CD4-positive, alpha-beta T cell (primary cell): ENCODE results near the gene CACNA2D3. TPM values are rescaled to one million over a fixed set of nuclear protein-coding genes. Genes with fewer than 3 reads are reported as not detected.

Experiments
- ATAC-seq: fragments of 200-7000 bp; cut with Tn5 transposase; one replicate; pipeline ENCODE4 v1.10.0; 2022; ENCODE audit warnings: mild to moderate bottlenecking; ENCODE audit not compliant: poor library complexity
- CTCF ChIA-PET: fragments of 350-600 bp; sonication (Branson Sonifier 250); formaldehyde crosslinking; loops from one replicate; lab custom pipeline; 2021; ENCODE audit warnings: antibody characterized with exemption, inconsistent platforms; lab: Charles Lee
- POLR2A ChIA-PET: fragments of 350-600 bp; sonication (Branson Sonifier 250); formaldehyde crosslinking; loops from one replicate; lab custom pipeline; 2021; ENCODE audit warnings: antibody characterized with exemption, inconsistent platforms; lab: Charles Lee
- DNase-seq, 14 experiments: peaks; one replicate each; pipeline ENCODE4 v3.0.0-alpha.2; 2013 to 2020; ENCODE audit warnings: mixed read lengths in 2 of 14
- H3K27ac ChIP-seq, 2 donors: one replicate each; pipeline versions ENCODE4 v1.5.1 to v1.7.0; 2013; ENCODE audit warnings: low read length in 2 of 2, low read depth in 1 of 2, mild to moderate bottlenecking in 1 of 2
- H3K27me3 ChIP-seq, 2 experiments: 1 replicate in 1 of 2; 2 replicates in 1 of 2; pipeline versions ENCODE4 v1.6.1 to v1.7.0; 2013; ENCODE audit warnings: low read length in 2 of 2, control low read depth in 1 of 2, mild to moderate bottlenecking in 1 of 2, moderate library complexity in 1 of 2; ENCODE audit not compliant: insufficient read depth in 2 of 2, control insufficient read depth in 1 of 2
- H3K36me3 ChIP-seq: one replicate; pipeline ENCODE4 v1.6.1; 2013; ENCODE audit warnings: low read length, control low read depth; ENCODE audit not compliant: insufficient read depth
- H3K4me1 ChIP-seq: one replicate; pipeline ENCODE4 v1.6.1; 2013; ENCODE audit warnings: low read length, control low read depth; ENCODE audit not compliant: insufficient read depth
- H3K4me3 ChIP-seq: one replicate; pipeline ENCODE4 v1.5.1; 2013; ENCODE audit warnings: mild to moderate bottlenecking, low read length, moderate library complexity
- H3K9me3 ChIP-seq, 2 experiments: 1 replicate in 1 of 2; 2 replicates in 1 of 2; pipeline versions ENCODE4 v1.6.1 to v1.7.0; 2013; ENCODE audit warnings: low read length in 2 of 2, mild to moderate bottlenecking in 2 of 2, control low read depth in 1 of 2, moderate library complexity in 1 of 2; ENCODE audit not compliant: control insufficient read depth in 1 of 2, insufficient read depth in 1 of 2
- H3K27ac Mint-ChIP-seq: one replicate; pipeline ENCODE4 v1.8.0; 2020; ENCODE audit warnings: mixed read lengths
- H3K27me3 Mint-ChIP-seq: one replicate; pipeline ENCODE4 v1.8.0; 2021; ENCODE audit warnings: mixed read lengths
- H3K36me3 Mint-ChIP-seq: one replicate; pipeline ENCODE4 v1.8.0; 2021; ENCODE audit warnings: low read depth, mixed read lengths
- H3K4me1 Mint-ChIP-seq: one replicate; pipeline ENCODE4 v1.8.0; 2021; ENCODE audit warnings: low read depth, mixed read lengths
- H3K4me3 Mint-ChIP-seq: one replicate; pipeline ENCODE4 v1.8.0; 2020; ENCODE audit warnings: mild to moderate bottlenecking, mixed read lengths
- H3K9me3 Mint-ChIP-seq: one replicate; pipeline ENCODE4 v1.8.0; 2020; ENCODE audit warnings: mixed read lengths
- CTCF ChIP-seq: fragments of 200-600 bp; IDR thresholded peaks from one replicate; pipeline ENCODE4 v1.8.0; 2022; ENCODE audit warnings: antibody characterized with exemption, mild to moderate bottlenecking
- intact Hi-C, 2 experiments: fragments of 100-400 bp; cut with DNase I in 1 of 2; cut with micrococcal nuclease in 1 of 2; formaldehyde crosslinking; loops; one replicate each; pipeline versions ENCODE4 v1.15.1 to v1.9.0; 2023 to 2025; cut with DNase I, micrococcal nuclease
- polyA plus RNA-seq, 2 donors: library from polyadenylated mRNA; unstranded; fragments of 120-200 nt; gene quantifications; one replicate each; pipeline ENCODE4 v1.2.1, GENCODE V29; 2013
- total RNA-seq, 174 experiments: library from RNA in 2 of 174; stranded (reverse) in 2 of 174; gene quantifications; one replicate each; pipeline ENCODE4 v1.2.3 and lab custom pipeline; 2021 to 2026

CACNA2D3 gene
- total RNA-seq (under 1 TPM in 1 of 2 experiments, not detected in 1; 0.08 TPM), total RNA-seq (lab: John Stamatoyannopoulos, UW) (0 to 1.3 (median 0) reads per million in 172 experiments)
- 3.0 TPM for polyA plus RNA-seq (2013, experiment 1 of 2)
- polyA plus RNA-seq (2013, experiment 2 of 2) = 0.79 TPM

DNA sequence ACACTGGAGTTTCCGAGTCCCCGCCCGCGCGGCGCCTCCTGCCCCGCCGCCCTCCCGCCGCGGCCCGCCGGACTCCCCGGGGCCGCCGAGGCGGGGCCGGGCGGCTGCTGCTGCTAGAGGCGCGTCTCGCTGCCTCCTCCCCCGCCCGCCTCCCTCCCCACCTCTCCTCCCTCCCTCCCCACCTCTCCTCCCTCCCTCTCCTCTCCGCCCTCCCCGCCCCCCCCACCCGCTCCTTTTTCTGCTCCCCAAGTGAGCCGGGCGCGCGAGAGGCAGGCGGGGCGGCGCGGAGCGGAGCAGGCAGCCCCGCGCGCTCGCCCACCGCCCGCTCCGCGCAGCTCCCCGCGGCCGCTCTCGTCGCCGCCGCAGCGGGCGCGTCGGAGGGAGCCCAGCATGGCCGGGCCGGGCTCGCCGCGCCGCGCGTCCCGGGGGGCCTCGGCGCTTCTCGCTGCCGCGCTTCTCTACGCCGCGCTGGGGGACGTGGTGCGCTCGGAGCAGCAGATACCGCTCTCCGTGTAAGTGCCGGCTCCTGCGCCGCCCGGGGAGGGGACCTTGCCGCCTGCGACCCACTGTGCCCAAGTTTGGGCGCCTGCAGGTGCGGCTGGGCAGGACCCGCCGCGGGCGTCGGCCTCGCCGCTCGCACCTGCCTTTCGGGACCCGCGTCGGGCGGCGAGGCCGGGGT is at the start of gene CACNA2D3:
Gene CACNA2D3, plus strand, starts transcription at position 229 of the 679 bp plus-strand sequence.
- Histone ChIP-seq H3K36me3 (no peaks in the 10 kb centered on the region), H3K9me3 (peaks cover 0 to 11% of the 10 kb centered on the region in 2 experiments), H3K4me3 (no peak within 1 kb of the TSS), H3K4me1 (no peaks in the 10 kb centered on the region), H3K27me3 (peaks cover 35 to 59% of the 10 kb centered on the region in 2 experiments), H3K27ac (no peak within 1 kb of the TSS)
- Mint-ChIP-seq H3K27ac (no peak within 1 kb of the TSS), H3K9me3 (no peaks in the 10 kb centered on the region), H3K4me1 (peaks cover 12% of the 10 kb centered on the region), H3K4me3 (no peak within 1 kb of the TSS), H3K27me3 (peaks cover 65% of the 10 kb centered on the region), H3K36me3 (no peaks in the 10 kb centered on the region)
- intact Hi-C loops = no loop called here
- DNase-seq = no peak
- ATAC-seq = no peak
- TF ChIP-seq CTCF = no peak
- POLR2A ChIA-PET = no interaction called here
- CTCF ChIA-PET = no interaction called here

GRCh38 chr3:54073386-54073785 is 49.0 kb upstream of the CACNA2D3 start:
- ChIA-PET CTCF (no interaction called here), POLR2A (no interaction called here)
- peaks cover 4% of the 10 kb centered on the region for H3K27me3 Mint-ChIP-seq
- Histone ChIP-seq H3K27ac (no peak overlapping the region), H3K27me3 (peaks cover 0 to 3% of the 10 kb centered on the region in 2 experiments), H3K9me3 (peaks cover 15 to 18% of the 10 kb centered on the region in 2 experiments), H3K36me3 (no peaks in the 10 kb centered on the region), H3K4me3 (no peak overlapping the region), H3K4me1 (no peaks in the 10 kb centered on the region)
- intact Hi-C loops = no loop called here
- no peaks in the 10 kb centered on the region for H3K4me1 Mint-ChIP-seq
- no peak overlapping the region for H3K4me3 Mint-ChIP-seq
- DNase-seq (no peak), ATAC-seq (no peak)
- H3K36me3 Mint-ChIP-seq = no peaks in the 10 kb centered on the region
- no peak for TF ChIP-seq CTCF
- no peak overlapping the region for H3K27ac Mint-ChIP-seq
- peaks cover 5% of the 10 kb centered on the region for H3K9me3 Mint-ChIP-seq

DNA sequence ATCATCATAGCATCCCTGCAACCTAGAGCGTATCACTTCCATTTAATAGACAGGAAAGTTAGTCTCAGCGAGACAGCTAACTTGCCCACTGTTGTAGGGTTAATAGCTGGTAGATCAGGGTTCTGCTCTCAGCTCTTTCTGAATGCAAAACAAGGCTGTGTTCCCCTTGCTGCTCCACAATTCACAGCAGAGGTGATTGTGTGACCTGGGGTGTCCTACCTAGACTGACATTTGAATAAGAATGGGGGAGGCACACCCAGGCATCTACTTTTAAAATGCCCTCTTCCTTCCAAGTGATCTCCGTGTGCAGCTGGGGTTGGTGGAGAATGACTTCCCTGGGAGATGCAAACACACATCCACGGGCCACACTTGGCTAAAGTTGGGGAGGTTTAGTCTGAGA is 43.0 kb upstream of the CACNA2D3 start:
- H3K4me3 ChIP-seq = no peak overlapping the region
- no peaks in the 10 kb centered on the region for H3K36me3 Mint-ChIP-seq
- DNase-seq (no peak), ATAC-seq (no peak)
- H3K9me3 ChIP-seq = no peaks in the 10 kb centered on the region
- ChIA-PET POLR2A (no interaction called here), CTCF (no interaction called here)
- peaks cover 11% of the 10 kb centered on the region for H3K27me3 Mint-ChIP-seq
- H3K4me3 Mint-ChIP-seq = no peak overlapping the region
- intact Hi-C loops = no loop called here
- no peaks in the 10 kb centered on the region for H3K4me1 Mint-ChIP-seq
- no peaks in the 10 kb centered on the region for H3K4me1 ChIP-seq
- no peaks in the 10 kb centered on the region for H3K36me3 ChIP-seq
- H3K27me3 ChIP-seq = peaks cover 0 to 10% of the 10 kb centered on the region in 2 experiments
- no peak for TF ChIP-seq CTCF
- no peak overlapping the region for H3K27ac Mint-ChIP-seq
- H3K9me3 Mint-ChIP-seq = no peaks in the 10 kb centered on the region
- H3K27ac ChIP-seq = no peak overlapping the region
